ENCODE measurements around the gene FZD10.

The FZD10 gene

DNA sequence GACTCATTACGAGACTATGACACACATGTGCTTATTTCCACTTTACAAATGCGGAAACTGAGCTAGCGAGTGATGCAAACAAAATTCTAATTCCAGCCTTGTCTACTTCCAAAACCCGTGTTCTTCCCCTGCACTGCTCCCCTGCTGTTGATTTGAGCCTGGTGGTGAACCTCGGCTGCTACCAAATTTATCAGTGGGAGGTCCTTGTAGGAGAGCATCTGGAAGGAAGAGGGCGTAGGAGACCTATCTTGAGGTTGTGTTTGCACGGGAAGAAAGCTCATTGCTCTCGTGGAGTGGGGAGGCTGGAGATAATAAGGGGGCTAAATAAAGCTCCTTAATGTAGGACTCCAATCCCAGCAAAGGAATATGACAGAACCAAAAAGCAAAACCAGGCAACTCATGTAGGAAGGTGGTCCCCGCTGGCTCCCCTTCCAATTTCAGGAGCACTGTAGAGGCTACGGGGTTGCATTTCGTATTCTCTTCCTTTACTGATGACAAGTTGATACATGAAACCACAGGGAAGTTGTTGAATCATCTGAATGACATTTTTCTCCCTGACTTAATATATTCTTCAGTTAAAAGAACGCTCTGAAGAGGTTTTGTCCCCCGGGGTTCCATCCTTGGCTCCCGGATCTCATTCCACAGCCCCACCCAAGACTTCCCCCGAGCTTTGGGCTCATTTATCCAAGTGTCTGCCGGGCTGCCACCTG, 52.6 kb downstream of the FZD10 start:
- DNase-seq = no peak

Measured in SHP77 treated with DMSO at 0.1 percent for 48 hours (cell line).